SHP77 (cell line): ENCODE results near the gene TUBA4A.
"Not testable (repeated sequence)": the region's sequence is repeated elsewhere in the genome, so short reads cannot be mapped to it uniquely, and the experiment has no call there.

ENCODE experiments used
- DNase-seq, 2 experiments: peaks; one replicate each; lab custom pipeline; 2025; lab: John Stamatoyannopoulos, UW

Gene TUBA4A

DNA sequence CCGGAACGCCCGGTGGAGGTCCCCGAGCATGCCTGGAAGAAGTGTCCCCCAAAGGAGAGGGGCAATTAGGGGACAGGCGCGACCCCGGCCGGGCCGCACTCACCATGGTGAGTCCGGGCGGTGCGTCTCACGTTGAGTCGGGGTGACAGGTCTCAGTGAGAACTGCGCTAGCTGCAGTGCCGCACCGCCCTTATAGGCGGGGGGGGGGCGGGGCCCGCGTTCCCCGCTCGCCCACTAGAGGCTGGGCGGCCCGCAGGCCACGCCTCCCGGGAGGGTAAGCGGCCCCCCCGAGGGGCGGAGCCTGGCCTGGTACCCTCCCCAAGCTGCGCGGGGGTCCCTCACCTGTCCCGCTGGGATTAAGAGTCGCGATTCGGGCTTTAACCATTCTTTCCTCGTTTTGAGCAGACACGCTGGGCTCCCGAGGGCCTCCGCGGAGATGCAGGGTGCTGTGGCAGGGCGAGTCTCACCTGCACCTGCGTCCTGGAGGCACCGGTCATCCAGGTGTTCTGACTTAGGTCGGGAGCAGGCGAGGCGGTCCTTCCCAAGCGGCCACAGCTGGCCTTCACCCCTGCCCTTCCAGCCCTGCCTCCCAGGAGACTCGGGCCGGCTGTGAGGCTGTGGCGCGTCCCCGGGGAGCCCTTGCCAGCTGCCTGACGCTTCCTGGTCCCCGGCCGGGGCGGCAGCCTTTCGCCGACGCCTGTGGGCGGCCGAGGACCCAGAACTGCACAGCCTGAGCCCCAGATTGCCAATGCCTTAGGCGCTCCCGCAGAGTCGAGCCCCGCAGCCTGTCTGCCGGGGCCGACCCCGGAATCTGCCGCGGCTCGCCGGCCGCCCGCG lies at the start of gene TUBA4A:
TUBA4A (minus strand) TSS at position 166 of the 837 bp plus-strand sequence; CDS start at position 106, 60 bp downstream.
- peak; percentile 72 to 86 for DNase-seq

DNA sequence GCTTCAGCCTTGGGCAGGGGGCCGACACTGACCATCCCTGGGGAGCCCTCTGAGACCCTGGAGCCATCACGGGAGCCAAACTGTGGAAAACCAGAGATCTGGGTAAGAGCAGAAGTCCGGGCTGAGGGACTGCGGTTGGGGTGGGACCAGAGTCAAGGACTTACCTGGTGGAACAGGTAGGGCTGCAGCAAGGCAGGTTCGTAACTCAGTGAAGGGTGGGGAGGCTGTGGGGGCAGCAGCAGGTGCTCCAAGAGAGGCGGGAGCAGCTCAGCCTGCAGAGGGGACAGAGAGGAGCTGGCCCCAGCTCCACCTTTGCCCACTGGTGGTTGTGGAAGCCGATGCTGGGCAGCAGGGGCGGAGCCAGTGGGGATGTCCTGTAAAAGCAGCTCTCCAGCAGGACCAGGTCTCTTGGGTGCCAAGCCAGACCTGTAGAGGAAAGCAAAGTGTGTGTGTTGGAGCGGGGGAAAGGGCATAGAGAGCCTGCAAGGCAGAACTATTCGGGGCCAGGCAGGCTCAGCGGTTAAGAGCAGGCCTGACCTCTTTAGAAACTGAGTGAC lies 48.8 kb upstream of the TUBA4A start:
- no peak for DNase-seq

DNA sequence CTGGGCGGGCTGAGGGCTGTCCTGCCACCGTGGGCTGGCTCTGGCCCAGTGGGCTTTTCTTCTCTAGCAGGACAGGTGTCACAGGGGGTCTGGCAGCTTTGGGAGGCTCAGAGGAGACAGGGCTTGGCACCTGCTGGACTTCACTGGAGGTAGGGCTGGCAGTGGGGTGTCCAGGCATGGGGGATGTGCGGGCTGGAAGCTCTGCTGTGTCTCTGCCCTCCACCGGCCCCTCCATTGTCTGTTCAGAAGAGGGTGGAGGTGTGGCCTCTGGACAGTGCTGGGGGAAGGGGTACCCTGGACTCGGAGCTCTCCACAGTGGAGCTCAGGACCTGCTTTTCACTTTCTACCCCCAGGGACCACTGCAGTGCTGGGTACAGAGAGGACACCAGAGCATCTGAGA lies 46.3 kb upstream of the TUBA4A start:
- no peak for DNase-seq

DNA sequence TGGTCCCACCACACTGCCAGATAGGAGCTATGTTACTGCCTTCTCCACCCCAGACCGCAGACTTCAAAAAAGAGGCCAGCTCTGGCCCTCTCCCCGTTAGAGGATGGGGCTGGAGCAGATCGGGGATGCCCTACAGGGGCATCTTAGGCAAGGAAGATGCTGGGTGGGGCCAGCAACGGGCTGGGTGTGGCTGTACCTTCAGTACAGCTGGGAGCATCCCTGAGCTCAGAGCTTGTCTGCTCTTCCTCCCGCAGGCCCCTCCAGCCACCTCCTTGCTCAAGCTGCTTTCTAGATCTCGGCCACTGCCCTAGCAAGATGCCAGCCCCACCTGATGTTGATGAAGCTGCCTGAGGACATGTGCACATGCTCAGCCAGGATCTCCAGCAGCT lies 45.6 kb upstream of the TUBA4A start:
- DNase-seq, result no peak

DNA sequence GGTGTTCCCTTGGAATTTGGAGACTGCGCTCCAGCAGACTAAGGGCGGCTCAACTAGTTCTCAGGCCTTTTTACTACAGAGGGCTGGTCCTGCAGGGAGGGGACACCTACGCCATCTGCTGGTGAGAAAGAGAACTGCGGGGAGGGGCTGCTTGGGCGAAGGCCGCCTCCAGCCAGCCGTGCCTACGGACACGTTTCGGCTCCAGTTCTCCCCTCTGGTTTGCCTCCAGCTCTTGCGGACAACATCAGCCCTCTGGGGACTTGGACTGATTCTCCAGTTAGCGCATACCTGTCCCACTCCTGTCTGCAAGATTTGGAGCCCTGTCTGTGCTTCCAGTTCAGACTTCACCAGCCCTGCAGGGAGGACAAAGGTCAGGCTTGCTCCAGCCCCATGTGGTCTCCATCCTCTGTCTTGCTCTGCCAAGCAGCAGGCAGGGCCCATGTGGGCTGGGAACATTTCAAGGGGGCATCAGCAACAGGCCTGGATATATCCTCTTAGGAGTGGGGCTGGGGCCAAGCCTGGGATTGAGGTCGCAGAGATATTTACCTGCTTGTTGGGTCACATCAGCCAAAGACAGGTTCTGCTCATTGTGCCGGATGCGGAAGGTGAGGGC lies 45.1 kb upstream of the TUBA4A start:
- DNase-seq, result peak; percentile 50 to 54

DNA sequence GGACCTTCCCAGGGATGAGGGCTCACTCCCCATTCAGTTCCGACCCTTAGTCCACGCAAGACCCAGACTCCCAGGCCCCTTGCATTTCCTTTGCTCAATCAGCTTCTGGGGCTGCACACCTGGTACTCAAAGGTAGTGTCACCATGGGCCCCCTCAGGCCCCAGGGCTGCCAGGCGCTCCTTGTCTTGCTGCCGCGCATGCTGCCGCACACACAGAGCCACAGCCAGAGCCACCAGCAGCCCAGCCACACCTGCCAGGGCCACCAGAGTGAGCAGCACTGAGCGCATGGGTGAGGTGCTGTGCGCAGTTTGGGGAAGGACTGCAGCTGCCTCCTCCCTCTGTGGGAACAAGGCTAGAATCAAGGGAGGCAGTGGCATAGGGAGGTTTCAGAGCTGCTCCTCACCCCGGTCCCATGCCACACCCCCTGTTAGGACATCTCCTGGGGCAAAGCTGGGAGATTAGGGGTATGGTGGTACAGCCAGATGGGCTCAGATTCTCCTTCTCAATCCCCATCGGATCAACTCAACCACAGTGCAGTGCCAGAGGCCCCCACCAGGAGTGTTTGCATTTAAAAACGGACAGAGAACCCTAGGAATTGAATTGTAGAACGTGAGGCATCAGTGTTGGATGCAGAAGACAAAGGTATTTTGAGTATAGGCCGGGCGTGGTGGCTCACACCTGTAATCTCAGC lies 44.2 kb upstream of the TUBA4A start:
- DNase-seq, result no peak

DNA sequence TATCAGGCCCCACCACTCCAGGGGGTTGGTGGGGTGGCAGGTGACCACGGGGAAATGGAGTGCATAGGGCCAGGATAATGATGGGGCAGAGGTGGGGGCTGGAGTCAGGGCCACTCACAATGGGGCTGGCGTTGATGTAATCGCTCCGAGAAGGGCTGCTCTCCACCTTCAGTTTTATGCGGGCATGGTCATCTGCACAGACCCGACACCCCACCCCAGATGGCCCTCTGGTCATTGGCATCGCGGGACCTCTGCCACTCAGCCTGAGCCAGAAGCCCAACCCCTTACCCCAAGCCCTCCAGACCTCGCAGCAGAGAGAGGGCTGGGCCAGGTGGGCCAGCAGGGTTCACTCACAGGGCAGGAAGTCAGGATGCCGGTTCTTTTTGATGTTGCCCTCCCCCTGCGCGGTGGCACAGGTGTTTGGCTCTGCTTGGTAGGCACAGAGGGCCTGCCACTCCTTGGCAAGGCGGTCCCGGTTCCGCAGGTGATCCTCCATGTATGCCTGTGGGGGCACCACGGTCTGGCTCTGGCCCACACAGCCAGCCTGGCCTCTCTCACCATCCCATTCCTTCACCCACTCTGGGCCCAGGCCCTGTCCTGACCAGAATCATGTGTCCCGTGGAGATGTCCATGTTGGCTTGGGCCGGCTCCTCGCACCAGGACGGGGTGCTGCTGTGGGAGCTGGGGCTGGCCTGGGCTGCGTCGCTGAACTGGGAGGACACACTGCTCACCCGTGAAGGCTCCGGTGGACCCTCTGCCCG lies 43.1 kb upstream of the TUBA4A start:
- DNase-seq, result no peak

DNA sequence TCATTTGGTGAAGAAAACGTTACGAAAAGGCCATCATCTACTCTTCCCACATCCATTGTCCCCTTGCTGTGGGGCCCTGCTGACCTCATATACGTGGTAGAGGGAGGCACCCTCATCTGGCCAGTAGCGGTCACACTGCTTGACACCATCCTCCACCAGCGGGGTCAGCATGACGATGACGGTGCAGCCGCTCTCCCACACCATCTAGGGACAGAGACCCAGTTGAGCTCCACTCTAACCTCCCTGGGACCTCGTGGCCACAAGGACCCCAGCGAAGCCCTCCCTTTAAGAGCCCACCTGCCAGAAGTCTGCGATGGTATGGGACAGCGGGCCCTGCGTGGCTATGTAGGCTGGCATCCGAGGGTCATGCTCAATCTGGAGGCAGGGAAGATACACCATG lies 42.4 kb upstream of the TUBA4A start:
- DNase-seq, result no peak

DNA sequence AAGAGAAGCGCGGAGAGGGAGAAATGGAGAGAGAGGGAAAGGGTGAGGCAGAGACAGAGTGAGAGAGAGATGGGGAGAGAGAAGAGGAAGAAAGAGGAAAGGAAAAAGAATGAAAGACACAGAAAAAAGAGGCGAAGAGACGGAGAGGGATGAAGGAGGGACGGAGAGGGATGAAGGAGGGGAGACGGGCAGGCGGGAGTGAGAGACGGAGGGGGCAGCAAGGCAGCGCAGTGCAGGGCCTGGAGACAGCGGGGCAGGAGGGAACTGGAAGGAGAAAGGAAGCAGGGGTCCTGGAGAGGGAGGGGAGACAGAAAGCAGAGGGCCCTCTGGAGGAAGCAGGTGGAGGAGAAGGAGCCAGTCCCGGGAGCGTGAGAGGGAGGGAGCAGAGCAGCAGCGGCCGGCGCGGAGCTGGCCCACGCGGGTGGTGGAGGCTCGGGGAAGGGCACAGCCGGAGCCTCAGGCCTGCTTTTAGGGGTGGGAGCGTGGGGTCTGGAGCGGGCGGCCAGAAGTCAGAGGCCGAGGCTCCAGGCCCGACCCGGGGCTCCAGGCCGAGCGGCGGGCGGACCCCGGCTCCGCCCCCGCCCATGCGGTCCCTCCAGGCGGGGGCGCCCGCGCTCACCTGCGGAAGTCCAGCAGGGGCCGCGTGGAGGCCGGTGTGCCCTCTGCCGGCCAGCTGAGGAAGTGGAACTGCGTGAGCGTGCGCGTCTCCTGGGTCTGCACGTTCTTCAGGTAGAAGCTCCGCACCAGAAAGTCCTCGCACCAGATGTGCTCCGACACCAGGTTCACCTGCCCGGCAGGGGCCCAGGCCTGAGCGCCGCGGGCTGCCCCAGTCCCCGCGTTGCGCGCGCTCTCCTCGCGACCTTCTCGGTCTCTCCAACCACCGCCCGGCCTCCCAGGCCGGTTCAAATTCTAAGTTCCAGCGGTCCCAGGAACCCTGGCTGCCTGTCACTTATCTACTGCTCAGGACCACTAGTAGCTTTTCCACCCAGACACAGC lies 40.9 kb upstream of the TUBA4A start:
- no peak for DNase-seq

DNA sequence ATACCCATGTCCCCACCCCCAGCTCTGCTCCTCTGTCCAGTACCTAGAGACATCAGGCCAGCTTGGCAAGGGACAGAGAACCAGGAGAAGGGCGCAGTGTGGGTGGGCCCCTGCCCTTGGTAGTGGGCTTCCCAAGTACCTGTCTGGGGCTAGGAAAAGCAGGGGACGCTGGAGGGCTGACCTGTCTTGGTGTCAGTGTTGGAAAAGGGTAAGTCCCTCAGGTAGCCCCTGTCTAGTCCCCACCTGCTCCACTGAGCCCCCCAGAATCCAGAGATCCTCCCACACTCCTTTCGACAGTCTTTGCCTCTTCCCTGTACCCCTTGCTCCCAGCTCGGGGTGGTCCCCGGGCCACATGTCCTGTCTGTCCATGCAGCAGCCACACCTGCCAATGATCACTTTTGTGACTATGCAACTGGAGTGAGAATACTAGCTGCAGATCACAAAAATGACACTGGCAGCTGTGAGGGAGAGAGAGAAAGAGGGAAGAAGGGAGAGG lies 40.1 kb upstream of the TUBA4A start:
- no peak for DNase-seq

DNA sequence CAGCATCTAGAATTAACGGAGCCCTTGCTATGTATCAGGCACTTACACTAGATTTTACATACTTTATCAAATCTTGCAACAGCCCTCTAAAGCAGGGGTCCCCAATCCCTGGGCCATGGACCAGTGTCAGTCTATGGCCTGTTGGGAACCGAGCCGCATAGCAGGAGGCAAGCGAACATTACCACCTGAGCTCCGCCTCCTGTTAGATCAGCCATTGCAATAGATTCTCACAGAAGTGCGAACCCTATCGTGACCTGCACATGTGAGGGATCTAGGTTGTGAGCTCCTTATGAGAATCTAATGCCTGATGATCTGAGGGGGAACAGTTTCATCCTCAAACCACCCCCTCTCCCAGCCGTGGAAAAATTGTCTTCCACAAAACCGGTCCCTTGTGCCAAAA lies 38.9 kb upstream of the TUBA4A start:
- DNase-seq, result no peak

DNA sequence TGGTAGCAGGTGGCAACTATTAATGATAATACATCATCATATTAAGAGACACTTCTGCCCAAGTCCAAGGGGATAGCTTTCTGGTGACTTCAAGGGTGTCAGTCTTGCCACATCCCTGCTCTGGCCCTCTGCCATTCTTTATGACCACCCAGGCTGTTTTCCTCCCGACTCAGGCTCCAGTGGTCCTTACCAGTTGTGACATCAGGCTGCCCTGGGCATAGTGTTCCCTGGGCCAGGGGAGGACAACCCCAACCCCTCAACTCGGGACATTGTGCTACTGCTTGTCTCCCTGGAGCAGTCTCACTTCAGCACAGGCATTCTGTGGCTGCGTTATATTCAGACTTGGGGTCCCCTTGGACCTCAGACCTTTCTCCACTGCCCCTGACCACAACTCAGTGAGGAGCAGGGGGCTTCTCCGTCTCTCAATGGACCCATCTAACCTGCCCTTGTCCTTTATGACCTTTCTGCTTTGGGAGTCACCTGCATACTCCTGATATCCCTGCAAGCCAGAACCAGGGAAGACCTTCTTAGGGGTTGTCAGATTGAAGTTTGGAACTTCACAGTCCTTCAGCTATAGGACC lies 38.3 kb upstream of the TUBA4A start:
- no peak for DNase-seq

DNA sequence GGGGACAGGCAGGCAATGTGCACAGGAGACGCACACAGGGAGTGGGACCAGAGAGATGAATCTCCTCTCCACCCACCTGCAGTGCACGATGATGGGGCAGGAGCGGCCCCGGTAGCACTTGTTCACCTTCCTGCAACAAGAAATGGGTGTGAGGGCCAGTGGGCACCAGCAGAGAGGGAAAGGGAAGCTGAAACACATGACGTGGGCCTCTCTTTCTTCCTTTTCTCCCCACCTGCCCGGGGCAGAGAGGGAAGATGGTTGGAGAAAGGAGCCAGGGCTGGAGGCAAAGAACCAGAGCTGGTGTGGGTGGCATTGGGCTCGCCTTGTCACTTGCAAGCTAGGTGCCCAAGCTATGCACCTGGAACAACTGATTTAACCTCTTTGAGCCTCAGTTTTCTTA lies 37.7 kb upstream of the TUBA4A start:
- no peak for DNase-seq

DNA sequence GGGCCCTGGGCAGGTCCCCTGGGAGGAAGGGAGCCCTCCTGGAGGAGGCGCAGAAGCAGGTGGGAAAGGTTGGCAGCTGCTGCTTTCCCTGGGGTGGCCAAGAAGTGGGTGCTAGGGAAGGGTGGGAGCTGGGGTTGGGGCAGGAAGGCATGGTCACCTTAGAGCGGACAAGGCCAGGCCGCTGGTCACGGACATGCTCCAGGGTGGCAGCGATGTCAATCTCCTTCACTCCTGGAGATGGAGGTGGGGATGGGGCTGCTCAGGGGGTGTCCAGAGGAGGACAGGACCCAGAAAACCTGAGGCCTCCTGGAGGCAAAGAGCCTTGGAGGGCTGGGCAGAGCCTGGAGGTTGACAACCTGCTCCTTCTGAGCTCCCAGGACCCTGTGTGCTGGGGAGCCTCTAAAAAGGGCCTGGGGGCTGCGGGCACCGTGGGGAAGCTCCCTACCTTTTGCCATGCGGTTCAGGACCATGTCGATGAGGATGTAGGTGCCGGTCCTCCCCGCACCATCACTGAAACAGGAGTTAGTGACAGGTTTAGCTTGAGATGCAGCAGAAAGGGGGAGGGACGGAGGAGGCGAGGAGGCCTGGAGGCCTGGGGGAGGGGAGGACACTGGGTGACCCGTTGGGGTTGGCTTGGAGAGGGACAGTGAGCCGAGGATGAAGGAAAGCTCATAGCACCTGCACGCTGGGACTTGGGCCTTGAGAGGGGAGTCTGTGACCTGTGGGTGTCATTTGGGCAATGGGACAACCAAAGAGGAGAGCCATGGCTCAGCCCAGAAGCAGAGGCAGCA lies 36.9 kb upstream of the TUBA4A start:
- no peak for DNase-seq

DNA sequence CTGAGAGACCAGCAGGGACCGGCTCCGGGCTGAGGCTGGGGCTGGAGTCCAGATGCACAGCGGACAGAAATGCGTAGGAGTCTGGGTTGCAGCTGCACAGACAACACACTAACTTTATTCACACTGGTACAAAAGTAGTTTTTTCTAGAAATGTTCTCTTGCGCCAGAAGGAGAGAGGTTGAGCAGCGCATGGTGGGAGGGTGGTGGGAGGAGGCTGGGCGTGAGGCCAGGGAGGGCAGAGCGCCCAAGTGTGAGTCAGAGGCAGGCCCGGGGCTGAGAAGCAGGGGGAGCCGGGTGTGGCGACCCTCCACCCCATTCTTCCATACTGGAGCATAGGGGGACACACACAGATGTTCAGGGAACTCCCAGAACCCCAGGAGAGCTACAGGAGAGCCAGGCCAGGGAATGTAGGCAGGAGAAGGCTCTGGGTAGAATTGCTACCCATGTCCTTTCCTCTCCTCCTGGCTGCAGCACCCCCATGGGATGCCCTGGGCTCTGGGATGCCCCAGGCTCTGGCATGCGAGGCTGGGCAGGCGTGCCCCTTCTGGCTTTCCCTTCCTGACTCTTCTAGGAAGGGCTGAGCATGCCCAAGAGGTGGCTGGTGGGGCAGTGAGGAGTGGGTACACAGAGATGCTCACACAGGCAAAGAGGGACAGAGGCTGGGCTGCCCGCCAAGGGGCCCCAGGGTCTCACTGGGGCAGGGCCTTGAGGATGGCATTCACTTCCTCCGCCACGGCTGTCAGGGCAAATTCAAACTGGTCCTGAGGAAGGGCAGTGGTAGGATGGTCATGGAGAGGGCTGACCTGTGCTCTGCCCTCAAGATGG lies 36.0 kb upstream of the TUBA4A start:
- DNase-seq, result no peak

DNA sequence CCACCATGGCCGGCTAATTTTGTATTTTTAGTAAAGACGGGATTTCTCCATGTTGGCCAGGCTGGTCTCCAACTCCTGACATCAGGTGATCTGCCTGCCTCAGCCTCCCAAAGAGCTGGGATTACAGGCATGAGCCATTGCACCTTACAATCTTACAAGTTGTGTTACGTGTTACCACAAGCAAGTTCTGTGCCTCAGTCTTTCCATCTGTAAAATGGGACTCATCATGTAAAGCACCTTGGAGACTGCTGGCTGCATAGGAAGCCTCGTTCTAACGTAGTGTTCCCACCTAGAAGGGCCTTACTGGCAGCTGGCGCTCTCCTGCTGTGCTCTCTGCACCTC lies 35.4 kb upstream of the TUBA4A start:
- DNase-seq, result no peak

DNA sequence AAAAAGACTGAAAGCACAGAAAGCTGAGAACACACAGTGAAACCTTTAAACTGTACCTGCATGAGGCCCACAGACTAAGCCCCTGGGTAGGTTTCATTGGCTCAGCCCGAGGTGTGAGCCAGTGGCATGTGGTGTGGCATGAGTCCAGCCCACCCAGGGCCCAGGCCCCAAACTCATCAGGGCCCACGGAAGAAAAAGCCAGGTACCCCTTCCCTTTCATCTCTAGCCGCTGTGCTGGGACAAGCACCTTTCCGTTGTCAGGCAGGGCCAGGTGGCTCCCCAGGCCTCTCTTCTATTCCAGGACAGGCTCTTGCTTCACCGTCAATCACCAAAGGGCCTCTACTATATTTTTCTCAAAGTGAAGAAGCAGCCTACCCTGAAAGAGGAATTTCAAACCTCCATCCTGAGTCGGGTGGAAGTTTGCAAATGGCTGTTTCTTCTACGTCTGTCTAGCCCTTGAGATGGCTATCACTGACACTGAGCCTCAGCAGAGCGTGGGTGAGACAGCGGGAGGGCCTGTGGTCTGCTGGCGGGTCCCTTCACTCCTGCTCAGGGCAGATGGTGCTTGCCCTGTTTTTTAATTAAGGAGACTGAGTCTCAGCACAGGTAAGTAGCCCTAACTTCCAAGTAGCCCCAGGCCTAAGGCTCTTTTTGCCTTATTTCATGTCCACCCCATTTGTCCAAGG lies 34.0 kb upstream of the TUBA4A start:
- no peak for DNase-seq

DNA sequence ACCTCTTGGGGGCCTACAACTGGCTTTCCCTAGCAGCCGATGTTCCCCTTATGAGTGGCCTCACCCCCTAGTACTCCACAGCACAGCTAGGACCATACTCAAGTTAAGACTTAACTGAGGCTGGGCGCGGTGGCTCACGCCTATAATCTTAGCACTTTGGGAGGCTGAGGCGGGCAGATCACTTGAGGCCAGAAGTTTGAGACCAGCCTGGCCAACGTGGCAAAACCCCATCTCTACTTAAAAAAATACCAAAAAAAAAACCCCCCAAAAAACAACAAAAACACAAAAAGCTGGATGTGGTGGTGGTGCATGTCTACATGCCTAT lies 33.4 kb upstream of the TUBA4A start:
- DNase-seq, result not testable (repeated sequence)
